Measurements from ENCODE around the gene PID1. TPM values are rescaled to one million over a fixed set of nuclear protein-coding genes. Genes with fewer than 3 reads are reported as not detected.

The PID1 gene
- total RNA-seq, 1 donor from 2014 or later, result not detected

DNA sequence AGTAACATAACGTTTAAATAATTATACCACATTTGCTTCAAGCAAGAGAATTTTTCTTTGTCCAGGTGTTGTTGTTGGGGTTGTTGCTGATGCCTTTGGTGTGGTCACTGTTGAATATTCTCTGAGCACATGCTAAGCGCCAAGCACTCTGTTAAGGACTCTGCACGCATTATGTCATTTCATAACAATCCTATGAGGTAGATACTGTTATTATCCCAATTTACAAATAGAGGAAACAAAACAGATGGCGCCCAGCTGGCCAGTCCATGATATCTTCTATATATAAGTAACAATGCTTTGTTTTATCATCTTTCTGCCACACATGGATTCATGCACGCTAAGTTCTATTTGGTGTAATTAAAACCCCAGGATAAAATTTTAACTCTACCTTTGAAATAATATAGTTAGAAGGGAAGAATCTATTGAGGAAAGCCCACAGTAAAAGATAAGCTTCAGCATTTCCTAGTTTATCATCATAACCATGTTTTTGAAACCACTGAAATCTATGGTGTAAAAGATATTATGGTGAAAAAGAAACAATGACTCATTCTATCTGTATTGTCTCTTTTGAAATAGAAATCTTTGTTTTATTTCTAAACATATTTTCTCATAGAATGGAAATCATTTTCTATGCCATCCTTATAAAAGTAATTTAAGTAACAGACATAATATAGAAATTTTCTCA is 199.7 kb downstream of the PID1 start:
- H3K9me3 Mint-ChIP-seq, result peaks cover 16% of the 10 kb centered on the region
- intact Hi-C loops (cut with micrococcal nuclease), result no loop called here
- POLR2A ChIA-PET, result no interaction called here

DNA sequence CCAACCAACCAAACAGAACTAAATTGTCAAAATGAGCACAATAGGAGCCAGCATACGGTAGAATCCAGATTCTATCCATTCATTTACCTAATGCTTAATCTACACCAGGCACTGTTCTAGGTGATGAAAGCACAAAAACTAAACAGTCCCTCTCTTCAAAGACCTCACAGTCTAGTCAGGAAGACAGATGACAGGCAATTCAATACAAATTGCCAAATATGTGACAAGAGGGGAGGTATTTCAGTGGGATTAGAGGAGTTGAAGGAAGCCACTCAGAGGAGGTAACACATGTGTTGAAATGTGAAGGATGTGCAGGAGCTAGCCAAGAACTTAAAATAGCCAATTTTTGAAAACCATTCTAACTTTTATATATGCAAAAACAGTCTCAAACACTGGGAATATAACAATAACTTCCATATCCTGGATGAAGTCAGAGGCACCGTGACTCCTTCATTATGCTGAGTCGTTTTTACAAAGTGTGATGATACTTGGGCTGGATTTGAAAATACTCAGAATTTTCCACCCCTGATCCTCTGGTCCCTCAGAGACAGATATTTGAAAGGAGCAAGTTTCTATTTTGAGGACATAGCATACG is 204.9 kb downstream of the PID1 start:
- Mint-ChIP-seq H3K27me3 (no peaks in the 10 kb centered on the region), H3K4me3 (no peak overlapping the region), H3K36me3 (ENCODE audit: low read depth) (no peaks in the 10 kb centered on the region), H3K4me1 (no peaks in the 10 kb centered on the region), H3K9me3 (peaks cover 16% of the 10 kb centered on the region), H3K27ac (no peak overlapping the region)
- CTCF ChIA-PET, result no interaction called here
- POLR2A ChIA-PET, result no interaction called here
- intact Hi-C loops (cut with micrococcal nuclease), result no loop called here
- TF ChIP-seq, protein P1, sequence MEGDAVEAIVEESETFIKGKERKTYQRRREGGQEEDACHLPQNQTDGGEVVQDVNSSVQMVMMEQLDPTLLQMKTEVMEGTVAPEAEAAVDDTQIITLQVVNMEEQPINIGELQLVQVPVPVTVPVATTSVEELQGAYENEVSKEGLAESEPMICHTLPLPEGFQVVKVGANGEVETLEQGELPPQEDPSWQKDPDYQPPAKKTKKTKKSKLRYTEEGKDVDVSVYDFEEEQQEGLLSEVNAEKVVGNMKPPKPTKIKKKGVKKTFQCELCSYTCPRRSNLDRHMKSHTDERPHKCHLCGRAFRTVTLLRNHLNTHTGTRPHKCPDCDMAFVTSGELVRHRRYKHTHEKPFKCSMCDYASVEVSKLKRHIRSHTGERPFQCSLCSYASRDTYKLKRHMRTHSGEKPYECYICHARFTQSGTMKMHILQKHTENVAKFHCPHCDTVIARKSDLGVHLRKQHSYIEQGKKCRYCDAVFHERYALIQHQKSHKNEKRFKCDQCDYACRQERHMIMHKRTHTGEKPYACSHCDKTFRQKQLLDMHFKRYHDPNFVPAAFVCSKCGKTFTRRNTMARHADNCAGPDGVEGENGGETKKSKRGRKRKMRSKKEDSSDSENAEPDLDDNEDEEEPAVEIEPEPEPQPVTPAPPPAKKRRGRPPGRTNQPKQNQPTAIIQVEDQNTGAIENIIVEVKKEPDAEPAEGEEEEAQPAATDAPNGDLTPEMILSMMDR (IDR thresholded peaks at IDR 0.05), result no peak
- ATAC-seq (ENCODE audit: low read depth) (no peak), DNase-seq (no peak)

More for the DNA sequence above, 199.7 kb downstream of the PID1 start:
- Mint-ChIP-seq H3K4me1 (no peaks in the 10 kb centered on the region), H3K27ac (no peak overlapping the region), H3K36me3 (ENCODE audit: low read depth) (no peaks in the 10 kb centered on the region), H3K4me3 (no peak overlapping the region), H3K27me3 (no peaks in the 10 kb centered on the region)
- TF ChIP-seq, protein P1 (IDR thresholded peaks at IDR 0.05), result no peak
- CTCF ChIA-PET, result no interaction called here
- no peak for DNase-seq
- no peak for ATAC-seq (ENCODE audit: low read depth)

DNA sequence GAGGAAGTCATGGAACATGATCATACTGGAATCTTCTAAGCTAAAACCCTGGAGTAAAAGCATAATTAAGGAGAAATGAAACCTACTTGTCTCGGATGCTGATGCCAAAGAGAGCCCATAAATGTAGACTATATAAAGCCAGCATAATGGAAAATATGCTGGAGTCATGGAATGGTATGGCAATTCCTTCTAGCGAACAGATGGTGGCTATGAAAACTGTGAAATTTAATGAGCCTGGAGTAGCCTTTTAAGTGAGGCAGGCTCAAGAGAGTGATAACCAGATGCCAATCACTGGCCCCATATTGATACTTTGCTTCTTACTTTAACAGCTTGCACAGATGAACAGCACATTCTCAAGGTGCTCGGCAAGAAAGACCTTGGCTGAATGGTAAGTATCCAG is 206.3 kb downstream of the PID1 start:
- ChIA-PET POLR2A (no interaction called here), CTCF (no interaction called here)
- Mint-ChIP-seq H3K27ac (no peak overlapping the region), H3K36me3 (ENCODE audit: low read depth) (no peaks in the 10 kb centered on the region), H3K4me1 (no peaks in the 10 kb centered on the region), H3K27me3 (no peaks in the 10 kb centered on the region), H3K4me3 (no peak overlapping the region), H3K9me3 (peaks cover 19% of the 10 kb centered on the region)
- intact Hi-C loops (cut with micrococcal nuclease), result no loop called here
- DNase-seq, result no peak
- ATAC-seq (ENCODE audit: low read depth), result no peak
- TF ChIP-seq, protein P1 (IDR thresholded peaks at IDR 0.05), result no peak

DNA sequence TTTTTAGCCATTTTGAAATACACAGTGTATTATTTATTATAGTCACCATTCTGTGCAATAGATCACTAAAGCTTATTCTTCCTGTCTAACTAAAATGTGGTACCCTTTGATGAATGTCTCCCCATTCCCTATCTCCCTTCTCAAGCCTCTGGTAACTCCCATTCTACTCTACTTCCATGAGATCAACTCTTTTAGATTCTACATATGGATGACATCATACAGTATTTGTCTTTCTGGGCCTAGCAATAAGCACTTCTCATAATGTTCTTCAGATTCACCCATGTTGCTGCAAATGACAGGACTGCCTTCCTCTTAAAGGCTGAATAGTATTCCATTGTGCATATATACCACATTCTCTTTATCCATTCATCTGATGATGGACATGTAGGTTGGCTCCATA is 210.9 kb downstream of the PID1 start:
- H3K27ac Mint-ChIP-seq, result no peak overlapping the region
- peaks cover 7% of the 10 kb centered on the region for H3K9me3 Mint-ChIP-seq
- ChIA-PET POLR2A (no interaction called here), CTCF (no interaction called here)
- TF ChIP-seq, protein P1 (IDR thresholded peaks at IDR 0.05), result no peak
- no peaks in the 10 kb centered on the region for H3K27me3 Mint-ChIP-seq
- ATAC-seq (ENCODE audit: low read depth) (no peak), DNase-seq (no peak)
- H3K4me1 Mint-ChIP-seq, result no peaks in the 10 kb centered on the region
- H3K4me3 Mint-ChIP-seq, result no peak overlapping the region
- intact Hi-C loops (cut with micrococcal nuclease), result no loop called here
- no peaks in the 10 kb centered on the region for H3K36me3 Mint-ChIP-seq (ENCODE audit: low read depth)

DNA sequence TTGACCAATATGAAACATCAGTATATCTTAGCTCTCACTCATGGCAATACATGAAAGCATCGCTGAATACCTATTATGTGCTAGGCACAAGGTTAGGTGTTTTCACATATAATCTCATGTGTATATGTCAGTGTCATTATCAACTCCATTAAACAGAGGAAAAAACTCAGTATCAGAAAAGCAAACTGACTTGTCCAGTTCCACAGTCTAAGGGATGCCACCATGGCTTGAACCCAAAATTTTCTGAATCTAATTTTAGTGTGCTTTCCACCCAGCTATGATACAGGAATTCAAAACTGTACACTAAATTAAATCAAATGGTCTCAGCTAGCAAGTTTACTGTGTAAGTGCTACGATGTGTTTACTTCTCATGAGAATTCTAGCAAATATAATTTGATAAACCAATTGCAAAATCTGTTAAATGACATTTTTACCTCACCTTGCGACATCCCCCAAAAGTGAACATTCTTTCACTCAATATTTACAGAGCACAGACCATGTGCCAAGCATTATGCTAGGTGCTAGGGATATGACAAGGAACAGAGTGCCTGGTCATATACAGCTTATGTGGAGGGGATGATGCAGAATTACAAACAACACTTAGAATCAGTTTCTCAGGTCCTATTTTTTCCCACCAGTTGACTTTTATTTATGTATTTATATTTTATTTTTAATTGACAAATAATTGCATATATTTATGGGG is 211.6 kb downstream of the PID1 start:
- Mint-ChIP-seq H3K9me3 (peaks cover 7% of the 10 kb centered on the region), H3K4me3 (no peak overlapping the region), H3K36me3 (ENCODE audit: low read depth) (no peaks in the 10 kb centered on the region), H3K4me1 (no peaks in the 10 kb centered on the region), H3K27me3 (no peaks in the 10 kb centered on the region), H3K27ac (no peak overlapping the region)
- intact Hi-C loops (cut with micrococcal nuclease), result no loop called here
- ATAC-seq (ENCODE audit: low read depth) (no peak), DNase-seq (no peak)
- ChIA-PET CTCF (no interaction called here), POLR2A (no interaction called here)
- TF ChIP-seq, protein P1 (IDR thresholded peaks at IDR 0.05), result no peak

All from activated B cell treated with CpG ODN at 0.5 μM for 24 hours (primary cell).